Gastroesophageal sphincter (tissue), 3 donors: ENCODE data around the gene CASP3.
"Not testable (repeated sequence)": the region's sequence is repeated elsewhere in the genome, so short reads cannot be mapped to it uniquely, and the experiment has no call there.

ENCODE experiments used
- CTCF ChIP-seq, 4 experiments: fragments of 200-600 bp in 2 of 4; fragments of 450-650 bp in 2 of 4; sonication (generic) in 1 of 4; IDR thresholded peaks; one replicate each; pipeline ENCODE4 v1.5.1; 2017 to 2019; ENCODE audit warnings: antibody characterized with exemption in 4 of 4, mild to moderate bottlenecking in 2 of 4, moderate library complexity in 2 of 4
- EP300 ChIP-seq: sonication (generic); formaldehyde crosslinking; IDR thresholded peaks from one replicate; pipeline ENCODE4 v1.6.1; 2017; ENCODE audit warnings: antibody characterized with exemption, mild to moderate bottlenecking
- POLR2A ChIP-seq, 2 donors: fragments of 450-650 bp; IDR thresholded peaks; one replicate each; pipeline ENCODE4 v1.6.1; 2017; ENCODE audit warnings: antibody characterized with exemption in 2 of 2, mild to moderate bottlenecking in 2 of 2, moderate library complexity in 1 of 2
- POLR2AphosphoS5 ChIP-seq: sonication (generic); formaldehyde crosslinking; IDR thresholded peaks from one replicate; pipeline ENCODE4 v1.6.1; 2017; ENCODE audit warnings: antibody characterized with exemption

GRCh38 chr4:184616168-184616567, 33.1 kb downstream of the CASP3 start:
- not testable (repeated sequence) for TF ChIP-seq POLR2AphosphoS5; CTCF (IDR thresholded peaks at IDR 0.05); POLR2A (IDR thresholded peaks at IDR 0.05); EP300
